GM21723 (cell line): ENCODE data around the gene IMMP2L.

ENCODE experiments used
- ATAC-seq: cut with Tn5 transposase; IDR thresholded peaks from one replicate; pipeline ENCODE4 v1.9.1; 2021; ENCODE audit warnings: mild to moderate bottlenecking, moderate library complexity; ENCODE audit not compliant: unreplicated experiment

IMMP2L gene

DNA sequence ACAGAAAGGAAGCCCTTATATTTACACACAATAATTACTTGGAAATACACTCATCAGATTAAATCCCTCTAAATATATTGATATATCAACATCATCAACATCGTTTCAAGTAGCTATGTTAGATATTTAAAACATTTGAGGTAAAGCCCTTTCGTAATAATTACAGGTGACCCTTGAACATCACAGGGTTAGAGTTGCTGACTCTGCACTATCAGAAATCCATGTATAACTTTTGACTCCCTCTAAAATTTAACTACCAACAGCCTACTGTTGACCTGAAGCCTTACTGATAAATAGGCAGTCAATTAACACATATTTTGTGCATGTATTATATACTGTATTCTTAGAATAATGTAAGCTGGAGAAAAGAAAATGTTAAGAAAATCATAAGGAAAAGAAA is 505.9 kb downstream of the IMMP2L start:
- ATAC-seq: no peak

DNA sequence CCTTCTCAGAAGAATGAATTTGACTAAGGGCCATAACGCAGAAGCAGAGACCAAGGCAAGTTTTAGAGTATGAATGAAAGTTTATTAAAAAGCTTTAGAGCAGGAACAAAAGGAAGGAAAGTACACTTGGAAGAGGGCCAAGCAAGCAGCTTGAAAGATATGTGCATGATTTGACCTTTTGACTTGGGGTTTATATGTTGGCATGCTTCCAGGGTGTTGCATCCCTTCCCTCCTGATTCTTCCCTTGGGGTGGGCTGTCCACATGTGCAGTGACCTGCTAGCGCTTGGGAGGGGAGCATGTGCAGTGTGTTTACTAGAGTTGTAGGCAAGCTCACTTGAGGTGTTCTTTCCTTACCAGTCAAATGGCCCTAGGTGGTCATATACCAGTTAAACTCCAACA is 509.3 kb downstream of the IMMP2L start:
- ATAC-seq: no peak

DNA sequence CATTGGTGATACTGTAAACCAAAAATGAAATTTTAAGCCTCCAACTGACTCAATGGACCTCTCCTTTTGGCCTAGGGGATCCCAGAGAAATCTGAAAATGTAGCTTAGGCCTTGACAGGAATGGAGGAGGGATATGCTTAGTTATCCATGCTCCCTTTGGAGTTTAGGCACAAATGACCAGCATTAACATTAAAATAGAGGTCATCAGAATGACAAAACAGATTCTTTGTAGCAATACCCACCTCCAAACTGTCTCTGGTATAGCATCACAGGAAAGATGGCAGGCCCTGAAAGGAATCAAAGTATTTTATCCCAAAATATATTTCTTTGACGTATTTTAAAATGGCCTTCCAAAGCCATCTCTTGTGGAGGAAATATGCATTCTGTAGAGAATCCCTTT is 510.5 kb downstream of the IMMP2L start:
- no peak for ATAC-seq

DNA sequence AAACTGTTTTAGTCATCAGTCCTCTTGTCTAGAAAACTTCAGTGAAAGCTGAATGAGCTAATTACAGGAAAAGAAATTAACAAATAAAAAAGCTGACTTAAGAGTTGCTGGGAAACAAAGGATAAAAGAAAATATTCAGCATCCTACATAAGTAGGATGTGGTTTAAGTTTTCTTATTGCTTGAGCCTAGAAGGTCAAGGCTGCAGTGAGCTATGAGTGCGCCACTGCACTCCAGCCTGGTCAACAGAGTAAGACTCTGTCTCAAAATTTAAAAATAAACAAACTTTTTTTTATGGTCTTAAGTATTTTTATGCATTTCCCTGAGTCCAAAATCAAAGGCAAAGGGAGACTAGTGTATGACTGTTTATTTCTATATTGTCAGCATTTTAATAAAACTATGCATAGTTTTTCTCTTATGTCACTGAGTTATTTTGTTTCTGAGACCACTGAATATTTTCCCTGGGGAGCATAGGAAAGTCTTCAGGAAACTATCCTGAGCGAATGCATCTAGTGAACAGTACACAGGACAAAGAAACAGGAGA is 511.3 kb downstream of the IMMP2L start:
- no peak for ATAC-seq

DNA sequence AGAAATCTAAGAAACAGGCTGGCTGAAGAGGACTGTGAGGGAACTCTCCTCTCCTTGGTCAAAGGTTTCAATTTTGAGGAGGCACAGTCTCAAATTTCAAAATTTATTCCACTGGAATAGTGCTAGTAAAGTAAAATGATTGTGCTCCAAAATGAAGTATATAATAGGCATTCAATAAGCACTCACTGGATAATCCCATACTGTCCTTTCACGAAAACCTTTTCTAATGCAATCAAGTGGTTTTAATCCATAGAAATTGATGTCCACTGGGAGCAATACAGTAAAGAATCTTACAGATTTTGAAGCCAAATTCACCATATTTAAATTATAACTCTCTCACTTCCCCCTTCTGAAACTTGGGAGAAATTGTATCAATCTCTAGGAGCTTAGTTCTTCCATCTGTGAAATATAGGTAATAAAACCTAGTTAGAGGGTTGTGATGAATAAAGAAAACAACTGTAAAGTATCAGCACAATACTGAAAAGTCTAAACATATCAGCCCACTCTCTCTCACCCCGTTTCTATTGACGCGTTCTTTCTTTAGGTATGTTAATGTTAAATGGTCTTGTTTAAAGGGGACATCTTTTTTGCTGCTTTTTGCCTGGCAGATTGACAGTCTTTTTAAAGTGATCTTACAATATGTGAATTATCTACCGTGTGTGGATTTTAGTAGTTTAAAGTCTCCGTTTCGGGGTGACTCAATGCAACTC is 512.2 kb downstream of the IMMP2L start:
- no peak for ATAC-seq

DNA sequence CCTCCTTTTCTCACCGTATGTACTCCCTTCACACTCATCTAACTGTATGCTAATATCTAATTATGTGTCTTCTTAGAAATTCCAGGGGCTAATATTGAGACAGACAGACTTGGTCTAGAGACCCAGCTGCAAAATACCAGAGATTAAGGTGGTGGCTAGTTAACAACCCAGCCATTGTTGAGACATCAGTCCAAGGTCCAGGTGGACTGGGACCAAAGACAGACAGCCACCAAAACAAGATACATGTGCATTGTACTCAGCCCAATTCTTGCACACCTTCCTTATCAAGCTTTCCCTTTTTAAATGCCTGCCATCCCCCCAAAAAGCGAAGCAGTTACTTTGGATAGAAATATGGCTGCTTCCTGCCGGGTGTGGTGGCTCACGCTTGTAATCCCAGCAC is 514.7 kb downstream of the IMMP2L start:
- ATAC-seq: no peak

DNA sequence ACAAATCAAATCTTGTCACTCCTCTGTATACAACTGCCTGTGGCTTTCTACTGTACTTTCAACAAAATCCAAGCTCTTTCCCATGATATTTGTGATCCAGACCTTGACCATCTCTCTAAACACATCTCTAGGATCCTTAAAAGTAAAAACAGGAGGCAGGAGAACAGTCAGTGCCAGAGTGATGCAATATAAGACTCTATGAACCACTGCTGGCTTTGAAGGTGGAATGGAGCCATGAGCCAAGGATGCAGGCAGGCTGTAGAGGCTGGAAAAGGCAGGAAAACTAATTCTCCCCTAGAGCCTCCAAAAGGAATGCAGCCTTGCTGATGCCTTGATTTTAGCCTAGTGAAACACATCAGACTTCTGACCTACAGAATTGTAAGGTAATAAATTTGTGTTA is 516.8 kb downstream of the IMMP2L start:
- ATAC-seq: no peak

DNA sequence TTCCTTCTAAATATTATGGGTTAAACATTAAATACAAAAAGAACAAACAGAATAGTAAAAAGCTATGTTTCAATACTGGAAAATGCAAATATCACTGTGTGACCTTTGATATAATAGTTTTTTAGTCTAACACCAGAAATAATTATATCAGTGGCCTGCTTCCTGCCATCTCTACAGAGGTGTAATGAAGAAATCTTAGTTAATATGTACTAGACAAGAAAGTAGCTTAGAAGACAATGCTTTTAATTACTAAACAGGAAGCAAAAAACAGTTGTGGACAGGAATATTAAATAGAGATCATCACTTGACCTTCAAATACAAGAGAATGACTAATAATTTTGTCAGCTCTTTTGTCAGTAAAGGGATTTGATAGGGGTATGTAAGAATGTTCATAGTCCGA is 518.7 kb downstream of the IMMP2L start:
- peak; percentile 60 for ATAC-seq

DNA sequence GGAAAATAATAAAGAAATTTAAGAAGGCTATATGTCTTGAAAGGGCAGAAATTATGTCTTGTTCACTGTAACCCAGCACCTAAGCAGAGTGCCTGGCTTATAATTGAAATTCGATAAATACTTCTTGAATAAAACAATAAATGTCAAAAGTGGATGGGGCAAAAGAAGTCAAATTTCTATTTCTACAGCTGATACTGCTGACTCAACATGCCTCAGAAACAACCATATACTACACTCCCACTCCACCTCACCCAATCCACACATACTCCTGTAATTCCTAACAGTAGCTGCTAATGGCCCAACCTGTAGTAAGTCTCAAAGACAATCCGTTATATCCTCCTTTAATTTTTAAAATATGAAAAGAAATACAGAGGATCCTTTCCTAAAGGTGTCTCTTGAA is 519.5 kb downstream of the IMMP2L start:
- no peak for ATAC-seq

DNA sequence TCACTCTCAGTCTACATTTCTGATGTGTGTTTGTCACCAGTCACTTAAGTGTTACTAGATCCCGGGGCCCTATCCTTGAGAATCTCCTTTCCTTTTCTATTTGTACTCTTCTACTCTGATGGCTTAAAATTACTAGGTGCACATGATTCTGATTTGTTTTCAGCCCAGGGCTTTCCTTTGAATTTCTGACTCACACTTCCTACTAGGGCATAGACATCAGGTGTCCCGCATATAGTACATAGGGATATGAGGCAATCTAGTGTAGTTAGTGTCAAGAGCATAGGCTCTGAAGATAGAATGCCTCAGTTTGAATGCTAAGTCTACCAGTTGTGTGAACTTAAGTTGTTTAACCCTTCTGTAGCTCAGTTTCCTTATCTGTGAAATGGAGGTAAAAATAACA is 520.7 kb downstream of the IMMP2L start:
- ATAC-seq: no peak

DNA sequence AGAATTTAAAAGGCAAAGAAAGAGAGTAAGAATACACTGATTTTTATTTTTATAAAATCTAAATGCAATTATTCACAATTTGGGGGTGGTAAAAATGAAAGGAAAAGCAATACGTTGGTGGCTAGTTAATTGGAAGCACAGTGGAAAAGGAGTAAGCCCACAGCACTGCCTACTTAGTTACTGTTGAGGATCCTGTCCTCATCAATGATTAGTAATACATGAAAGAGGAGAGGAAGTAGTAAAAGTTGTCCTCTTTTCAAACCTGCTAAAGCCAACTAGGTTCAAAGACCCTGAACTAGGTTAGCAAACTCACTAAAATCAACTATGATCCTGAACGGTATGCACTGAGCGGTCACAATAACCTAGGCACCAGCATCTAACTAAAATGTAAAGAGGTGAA is 524.1 kb downstream of the IMMP2L start:
- no peak for ATAC-seq

DNA sequence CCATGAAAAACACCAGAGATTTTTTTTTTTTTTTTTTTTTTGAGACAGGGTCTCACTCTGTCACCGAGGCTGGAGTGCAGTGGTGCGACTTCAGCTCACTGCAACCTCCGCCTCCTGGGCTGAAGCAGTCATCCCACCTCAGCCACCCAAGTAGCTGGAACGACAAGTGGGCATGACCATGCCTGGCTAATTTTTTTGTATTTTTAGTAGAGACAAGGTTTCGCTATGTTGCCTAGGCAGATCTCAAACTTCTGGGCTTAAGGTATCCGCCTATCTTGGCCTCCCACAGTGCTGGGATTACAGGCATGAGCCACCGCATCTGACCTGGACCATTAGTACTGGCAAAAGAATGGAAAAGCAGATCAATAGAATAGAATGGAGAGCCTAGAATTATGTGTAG is 530.4 kb downstream of the IMMP2L start:
- ATAC-seq: no peak

DNA sequence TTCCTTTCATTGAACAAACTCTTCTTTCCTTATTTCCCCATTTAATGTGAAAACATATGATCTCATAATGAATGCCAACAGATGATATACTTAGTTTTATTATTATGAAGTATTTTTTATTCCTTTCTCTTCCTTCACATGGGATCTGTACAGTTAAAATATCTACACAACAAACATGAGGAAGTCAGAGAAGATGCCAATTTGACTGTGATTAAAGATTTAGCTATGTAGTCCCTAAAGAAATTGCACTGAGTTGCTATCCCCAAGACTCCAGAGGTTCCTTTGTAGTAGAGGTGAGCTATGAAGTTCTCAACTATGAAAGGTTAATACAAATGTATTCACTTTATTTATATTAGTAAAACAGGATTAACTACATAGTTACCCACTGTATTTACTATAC is 532.0 kb downstream of the IMMP2L start:
- no peak for ATAC-seq

DNA sequence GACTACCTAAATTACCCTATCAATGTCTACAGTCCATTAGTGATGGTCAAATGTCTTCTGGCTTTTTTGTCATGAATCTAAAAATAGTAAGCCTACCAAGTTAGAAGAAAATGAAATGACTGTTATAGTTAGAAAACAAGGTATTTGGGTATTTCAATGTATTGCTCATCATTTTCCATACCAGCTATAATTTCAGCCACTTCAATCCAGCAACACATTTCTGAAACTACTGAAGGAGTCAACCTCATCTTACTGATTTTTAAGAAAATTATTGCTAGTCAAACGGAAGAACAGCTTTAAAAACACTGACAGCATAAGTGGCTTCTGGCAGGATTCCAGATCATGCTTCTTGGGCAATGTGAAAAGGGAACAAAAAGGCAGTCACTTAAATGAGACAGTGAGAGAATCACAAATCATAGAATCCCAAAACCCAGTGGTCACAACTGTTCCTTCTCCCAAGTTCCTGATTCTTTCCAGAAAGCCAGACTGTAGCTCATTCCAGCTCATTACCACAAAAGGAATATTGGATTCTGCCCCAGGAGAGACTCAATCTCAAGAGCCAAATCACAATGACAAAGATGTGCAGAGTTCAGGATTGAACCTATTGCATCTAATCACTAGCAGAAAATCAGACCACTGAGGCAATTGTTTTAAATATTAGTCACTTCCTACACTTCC is 532.6 kb downstream of the IMMP2L start:
- peak; percentile 44 for ATAC-seq

DNA sequence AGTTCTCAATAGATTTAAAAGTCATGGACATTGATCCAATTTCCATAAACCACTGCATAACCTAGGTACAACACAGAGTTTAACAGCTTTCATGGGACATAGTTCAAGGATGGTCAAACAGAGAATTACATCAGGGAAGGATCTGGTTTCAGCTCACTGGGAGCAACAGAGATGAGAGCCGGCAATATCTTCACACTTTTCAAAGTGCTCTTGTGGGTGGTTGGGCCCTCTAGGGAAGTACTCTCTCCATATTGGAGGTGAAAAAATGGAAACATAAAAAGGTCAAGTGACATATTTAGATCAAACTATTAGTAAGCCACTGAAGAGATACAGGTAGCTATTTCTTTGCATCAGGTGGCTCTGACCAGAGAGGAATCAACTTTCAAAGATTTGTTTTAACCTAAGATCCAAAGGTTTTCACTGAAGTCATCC is 533.1 kb downstream of the IMMP2L start:
- ATAC-seq: no peak

DNA sequence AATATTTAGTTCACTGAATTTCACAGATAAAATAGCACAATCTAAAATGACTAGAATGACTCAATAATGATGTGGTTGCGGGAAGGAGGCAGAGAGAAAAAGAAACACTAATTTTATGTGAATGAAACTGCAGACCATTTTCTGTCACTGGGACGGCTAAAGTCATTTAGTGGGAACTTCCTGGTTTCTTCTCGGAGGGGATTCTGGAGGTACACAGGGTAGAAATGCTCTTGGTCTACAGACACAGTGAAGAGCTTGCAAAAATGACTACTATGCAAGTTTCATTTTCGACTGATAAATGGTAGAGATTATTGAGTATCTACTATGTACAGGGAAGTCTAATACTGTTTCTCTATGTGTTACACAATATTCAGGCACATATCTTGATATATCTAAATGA is 534.9 kb downstream of the IMMP2L start:
- no peak for ATAC-seq

DNA sequence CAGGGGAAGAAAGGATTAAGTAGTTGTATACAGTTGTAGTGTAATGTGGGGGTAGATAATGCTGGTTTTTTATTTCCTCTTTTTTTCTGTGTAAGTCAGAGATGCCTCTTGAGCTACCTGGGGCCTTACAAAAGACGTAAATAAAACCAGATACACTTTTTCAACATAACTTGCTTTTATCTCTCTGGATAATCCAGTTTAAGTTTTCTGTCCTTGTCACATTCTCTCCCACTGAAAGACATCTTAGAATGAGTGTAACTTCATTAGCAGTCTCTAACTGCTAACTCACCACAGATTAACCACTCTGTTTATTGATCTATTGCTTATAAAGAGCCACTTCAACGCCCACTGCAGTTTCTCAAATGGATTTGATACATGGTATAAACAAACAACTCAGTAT is 535.5 kb downstream of the IMMP2L start:
- ATAC-seq: no peak

DNA sequence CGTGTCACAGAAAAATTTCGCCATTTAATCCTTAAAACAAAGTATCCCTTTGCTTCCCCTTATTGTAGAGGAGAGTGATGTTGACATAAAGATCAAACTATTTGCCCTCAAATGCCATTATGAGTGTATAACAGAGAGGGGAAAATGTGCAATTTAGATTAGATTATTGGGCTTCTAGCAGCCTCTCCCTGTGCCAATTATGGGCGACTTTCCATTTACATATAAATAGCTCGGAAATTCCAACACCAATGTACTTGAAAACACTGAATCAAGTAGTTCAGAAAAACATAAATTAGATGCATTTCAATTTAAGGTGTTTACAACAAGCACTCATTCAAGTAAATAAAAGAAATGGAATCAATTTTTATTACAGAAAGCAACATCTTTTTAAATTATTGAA is 535.9 kb downstream of the IMMP2L start:
- no peak for ATAC-seq

DNA sequence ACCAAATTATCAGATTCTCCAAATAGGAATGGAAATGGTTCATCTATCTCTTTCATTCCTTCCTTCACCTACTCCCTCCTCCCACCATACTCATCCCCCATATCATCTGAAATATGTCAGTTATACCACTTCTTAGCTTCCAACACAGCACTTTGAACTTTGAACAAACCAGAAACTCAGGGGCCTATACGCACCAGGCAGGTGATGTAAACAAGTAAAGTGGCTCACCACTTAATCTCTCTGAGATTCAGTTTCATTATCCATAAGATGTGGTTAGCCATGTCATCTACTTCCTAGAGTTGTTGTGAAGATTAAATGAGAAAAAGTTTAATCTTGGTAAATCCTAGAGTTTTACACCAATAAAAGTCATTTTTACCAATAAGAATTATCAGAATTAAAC is 537.3 kb downstream of the IMMP2L start:
- ATAC-seq: no peak

DNA sequence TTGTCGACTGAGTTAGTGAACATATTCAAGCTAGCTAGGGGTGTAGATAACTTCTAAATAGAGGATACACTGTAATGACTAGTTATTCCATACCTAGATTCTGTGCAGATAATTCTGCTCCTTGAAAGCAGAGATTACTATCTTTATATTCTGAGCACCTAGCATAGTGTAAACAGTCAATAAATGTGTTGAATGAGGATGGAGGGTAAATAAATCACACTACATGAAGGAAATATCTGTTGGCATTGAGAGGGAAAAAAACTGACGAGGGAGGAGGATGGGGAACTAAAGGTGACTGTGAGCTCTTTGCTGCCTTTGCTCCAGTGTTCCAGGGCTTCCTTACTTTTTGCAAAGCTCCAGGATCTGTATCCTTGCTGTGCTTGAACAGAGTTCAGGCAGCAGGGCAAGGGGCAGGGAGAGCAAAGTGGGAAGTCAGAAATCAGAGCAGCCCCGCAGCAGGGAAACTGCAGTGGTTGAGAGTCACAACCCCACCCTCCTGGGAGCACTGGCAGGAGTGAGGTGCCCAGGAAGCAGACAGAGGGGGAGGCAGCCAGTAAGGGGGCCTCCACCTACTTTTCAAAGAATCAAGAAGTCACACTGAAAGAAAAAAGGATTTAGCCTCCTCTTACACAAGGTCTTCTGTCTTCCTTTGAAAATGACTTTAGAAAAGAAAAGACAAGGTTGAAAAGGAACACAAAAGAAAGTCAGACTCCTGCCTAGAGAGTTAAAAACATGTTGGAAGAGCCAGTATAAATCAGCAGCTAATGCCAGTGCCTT is 543.1 kb downstream of the IMMP2L start:
- no peak for ATAC-seq

DNA sequence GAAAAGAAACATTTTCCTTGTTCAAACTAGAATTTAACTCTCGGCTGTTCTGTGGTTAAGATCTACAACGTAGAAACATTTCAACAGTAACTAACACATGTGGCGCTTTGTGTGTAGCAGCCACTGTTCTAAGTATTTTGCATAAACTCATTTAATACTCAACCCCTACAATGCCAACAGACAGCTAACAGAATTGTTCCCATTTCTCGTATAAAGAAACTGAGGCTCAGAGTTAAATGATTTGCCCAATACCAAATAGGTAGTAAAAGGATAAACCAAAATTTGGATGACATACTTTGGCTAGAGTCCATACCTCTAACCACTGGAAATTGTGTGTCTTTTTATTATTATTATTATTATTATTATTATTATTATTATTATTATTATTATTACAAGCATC is 543.8 kb downstream of the IMMP2L start:
- no peak for ATAC-seq

DNA sequence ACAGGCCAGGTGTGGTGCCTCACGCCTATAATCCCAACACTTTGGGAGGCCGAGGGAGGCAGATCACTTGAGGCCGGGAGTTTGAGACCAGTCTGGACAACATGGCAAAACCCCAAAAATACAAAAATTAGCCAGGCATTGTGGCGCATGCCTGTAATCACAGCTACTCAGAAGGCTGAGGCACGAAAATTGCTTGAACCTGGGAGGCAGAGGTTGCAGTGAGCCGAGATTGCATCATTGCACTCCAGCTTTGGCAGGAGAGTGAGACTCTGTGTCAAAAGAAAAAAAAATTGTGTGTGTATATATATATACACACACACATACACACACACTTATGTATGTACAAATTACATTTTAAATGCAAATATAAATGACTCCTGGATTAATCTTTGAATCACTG is 548.2 kb downstream of the IMMP2L start:
- ATAC-seq: no peak
